ENCODE measurements around the gene CSAD.
"Not testable (repeated sequence)": the region's sequence is repeated elsewhere in the genome, so short reads cannot be mapped to it uniquely, and the experiment has no call there.

CSAD gene

DNA sequence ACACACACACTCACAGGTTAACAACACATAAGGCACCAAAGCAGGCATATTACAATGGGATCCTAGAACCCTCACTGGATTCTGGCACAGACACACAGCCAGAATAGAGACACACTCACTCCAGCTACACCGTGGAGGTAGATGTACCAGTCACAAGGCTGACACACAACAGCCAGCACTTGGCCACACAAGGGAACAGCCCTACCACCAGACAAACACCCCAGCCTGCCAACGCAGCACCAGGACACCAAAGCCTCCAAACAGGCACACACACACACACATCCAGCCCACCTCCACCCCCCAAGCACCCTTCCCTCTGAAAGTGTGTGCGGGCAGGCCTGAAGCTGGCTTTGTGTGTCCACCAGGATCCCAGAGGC is 37.2 kb upstream of the CSAD start:
- no peak for DNase-seq (ENCODE audit: low spot score)

DNA sequence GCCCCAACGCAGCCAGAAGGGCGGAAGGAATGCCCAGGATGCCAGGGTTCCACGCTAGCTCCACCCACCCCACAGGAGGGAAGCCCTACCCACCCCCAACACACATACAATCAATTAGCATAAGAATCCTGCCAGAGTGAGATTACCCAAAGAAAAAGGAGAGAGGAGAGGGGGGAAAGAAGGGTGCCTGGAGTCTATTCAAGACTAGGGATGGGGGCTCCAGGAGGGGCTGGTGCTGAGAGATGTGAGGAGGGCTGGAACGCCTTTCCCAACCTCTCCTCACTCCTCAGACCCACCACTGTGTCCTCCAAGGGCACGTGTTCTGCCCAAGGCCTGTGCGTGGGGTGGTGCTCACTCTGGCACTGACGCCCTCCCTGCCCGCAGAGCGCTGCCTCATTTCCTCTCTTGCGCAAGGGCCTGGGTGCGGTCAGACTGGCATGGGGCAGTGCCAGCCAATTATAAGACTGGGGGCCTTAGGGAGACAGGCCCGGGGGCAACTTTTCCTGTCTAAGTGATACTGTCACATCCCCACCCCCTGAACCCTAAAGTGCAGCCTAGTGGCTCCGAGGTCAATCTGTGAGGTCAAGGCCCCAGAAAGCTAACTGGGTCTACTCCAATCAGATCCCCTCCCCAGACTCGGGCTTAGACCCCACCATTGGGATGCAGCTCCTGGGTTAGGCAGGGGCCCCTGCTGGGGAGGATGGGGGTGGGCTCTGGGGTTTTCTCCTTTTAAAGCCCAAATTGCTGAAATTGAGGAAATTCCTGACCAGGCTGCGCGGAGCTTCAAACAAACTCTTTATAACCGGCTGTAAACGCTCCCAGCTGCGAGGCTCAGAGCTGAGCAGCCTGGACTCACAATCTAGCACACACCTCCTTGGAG is 36.6 kb upstream of the CSAD start:
- no peak for DNase-seq (ENCODE audit: low spot score)

DNA sequence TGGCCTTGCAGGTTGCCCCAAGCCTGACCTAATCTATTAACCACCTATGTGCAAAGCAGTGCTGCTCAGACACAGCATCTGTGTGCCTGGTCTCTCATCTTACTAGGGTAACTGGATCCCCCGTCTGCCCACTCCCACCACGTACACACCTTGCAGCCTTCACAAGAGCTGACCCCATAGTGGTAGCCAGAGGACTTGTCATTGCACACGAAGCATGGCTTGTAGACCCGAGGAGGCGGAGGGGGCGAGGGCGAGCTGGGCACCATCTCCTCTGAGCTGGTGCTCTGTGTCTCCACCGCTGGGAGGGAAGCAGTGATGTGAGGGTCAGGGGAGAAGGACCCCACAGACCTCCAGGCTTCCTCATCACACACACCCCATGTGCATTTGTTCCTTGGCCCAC is 34.8 kb upstream of the CSAD start:
- no peak for DNase-seq (ENCODE audit: low spot score)

DNA sequence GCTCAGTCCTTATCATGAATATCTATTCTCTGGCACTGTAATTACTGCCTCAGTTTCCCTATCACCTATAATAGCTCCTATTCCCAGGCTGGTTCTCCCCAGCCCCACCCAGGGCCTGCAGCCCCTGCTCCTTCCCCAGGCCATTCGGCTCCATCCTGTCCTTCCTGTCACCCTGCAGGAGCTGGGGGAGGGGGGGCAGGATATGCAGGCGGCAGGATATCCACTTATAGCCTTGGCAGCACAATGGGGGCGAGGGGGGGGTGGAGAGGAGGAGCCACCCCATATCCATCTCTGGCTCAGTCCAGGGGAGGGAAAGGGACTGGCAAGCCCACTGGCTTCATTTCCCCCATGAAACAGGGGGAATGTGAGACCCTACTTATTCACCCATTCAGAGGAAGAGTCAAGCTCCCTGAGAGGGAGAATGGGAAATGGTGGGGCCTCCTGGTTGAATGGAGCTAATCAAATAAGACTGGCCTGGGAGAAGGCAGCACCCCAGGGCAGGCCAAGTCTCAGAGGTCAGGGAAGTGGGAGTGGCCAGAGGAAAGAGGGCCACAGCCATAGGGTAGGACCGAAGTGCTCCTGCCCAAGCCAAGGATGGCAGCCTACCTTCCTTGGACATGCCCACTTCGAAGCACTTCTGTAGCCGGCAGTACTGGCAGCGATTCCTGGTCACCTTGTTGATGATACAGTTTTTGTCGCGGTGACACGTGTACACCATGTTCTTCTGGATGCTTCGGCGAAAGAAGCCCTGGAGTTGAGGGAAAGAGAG is 34.1 kb upstream of the CSAD start:
- no peak for DNase-seq (ENCODE audit: low spot score)

DNA sequence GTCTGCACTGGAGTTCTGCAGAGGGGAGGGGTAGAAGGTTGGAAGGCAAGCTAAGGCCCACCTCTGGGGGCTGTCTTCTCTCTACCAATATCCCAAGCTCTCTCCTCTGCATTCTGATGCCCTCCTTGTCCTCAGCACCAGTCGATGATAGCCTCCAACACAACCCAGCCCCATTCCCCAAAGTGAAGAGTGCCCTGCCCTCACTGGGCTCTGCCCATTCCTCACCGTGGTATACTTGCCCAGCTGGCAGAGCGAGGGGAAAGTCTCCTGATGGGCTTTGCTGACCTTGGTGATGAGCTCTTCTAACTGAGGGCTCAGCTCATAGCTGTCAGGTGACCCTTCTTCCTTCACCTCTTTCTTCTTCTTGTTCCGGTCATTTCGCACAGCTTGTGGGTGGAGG is 33.5 kb upstream of the CSAD start:
- DNase-seq (ENCODE audit: low spot score), result no peak

DNA sequence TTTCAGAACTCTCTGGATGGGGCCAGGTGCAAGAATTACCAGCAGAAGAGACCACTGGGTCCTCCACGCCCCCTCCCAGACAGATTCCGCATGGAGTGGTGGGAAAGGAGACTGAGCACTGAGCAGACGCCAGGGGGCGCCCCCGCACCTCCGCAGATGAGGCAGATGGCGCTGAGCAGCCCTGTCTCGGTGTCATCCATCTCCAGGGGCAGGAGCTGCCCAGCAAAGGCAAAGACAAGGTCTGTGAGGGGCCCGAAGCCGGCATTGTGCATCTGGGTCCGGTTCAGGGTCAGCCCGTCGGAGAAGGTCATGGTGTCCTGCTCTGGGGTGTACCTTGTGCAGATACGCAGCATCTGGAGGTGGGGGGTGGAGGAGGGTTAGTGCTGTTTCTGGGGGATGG is 32.6 kb upstream of the CSAD start:
- DNase-seq (ENCODE audit: low spot score), result peak; percentile 91

DNA sequence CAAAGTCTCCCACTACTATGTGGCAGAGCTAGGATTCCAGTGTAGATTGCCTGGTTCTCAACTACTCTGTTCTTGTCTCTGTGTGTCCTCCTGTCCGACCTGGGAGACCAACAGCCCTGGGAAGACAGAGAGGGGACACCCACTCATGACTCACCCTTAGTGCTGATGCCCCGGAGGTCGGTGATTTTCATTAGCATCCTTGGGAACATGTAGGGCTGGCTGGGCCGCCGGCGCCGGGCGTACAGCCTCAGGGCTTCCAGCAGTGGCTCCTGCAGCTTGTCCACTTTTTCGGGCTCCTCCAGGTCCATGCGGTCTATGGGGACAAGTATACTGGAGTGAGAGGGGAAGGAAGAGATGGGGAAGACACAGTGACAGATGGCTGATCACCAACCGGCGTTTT is 32.2 kb upstream of the CSAD start:
- no peak for DNase-seq (ENCODE audit: low spot score)

DNA sequence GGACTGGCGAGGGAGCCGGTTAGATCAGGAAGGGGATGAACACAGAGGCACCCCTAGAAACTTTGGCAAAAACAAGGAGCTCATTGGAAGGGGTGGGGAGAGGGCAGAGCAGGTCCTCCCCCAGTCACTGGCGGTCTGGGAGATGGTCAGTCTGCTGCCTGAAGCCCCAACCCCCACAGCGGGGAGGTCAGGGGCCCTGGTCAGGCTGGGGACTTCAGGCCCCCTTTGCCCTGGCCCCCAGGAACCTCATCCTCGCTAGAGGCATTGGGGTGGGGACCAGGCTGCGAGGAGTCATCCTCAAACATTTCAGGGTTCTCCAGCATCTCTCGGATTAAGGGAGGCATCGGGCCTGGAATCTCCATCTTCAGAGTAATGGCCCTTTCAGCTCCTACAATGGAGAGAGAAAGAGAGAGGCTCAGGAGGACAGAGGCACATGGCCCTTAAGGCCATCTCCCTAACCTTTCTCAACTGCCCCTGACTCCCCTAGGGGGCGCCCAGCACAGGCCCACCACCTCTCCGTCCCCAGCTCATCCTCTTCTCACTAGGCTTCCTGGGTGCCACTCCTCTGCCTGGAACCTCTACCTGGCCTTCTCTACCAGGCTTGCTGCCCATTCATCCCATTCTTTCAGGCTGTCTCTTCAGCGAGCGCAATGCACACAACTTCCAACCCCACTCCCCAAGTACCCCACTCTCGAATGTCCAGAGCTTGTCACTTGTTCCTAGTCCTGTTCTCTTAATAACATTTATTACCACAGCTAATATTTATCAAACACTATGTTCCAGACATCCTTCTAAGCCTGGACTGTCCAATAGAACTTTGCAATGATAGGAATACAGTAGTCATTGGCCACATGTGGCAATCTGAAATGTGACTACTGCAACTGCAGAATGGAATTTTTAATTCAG is 31.0 kb upstream of the CSAD start:
- peak; percentile 68 for DNase-seq (ENCODE audit: low spot score)

DNA sequence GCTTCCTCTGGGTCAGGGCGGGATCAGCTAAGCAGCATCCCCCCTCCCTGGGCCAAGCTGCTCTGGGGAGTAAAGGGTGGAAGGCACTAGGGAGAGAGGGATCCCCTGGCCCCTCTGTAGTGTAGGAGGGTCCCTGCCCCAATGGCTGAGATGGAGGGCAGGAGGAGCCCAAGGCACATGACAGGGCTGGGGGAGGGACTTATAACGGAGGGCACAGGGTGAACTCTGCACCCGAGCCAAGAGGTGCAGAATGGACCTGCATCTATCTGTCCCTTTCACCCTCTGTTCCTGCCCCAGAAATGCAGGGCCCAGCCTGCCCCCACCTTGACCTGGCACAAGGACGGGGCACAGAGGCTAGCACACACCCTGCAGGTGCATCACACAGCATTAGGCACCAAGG is 30.1 kb upstream of the CSAD start:
- DNase-seq (ENCODE audit: low spot score), result no peak

DNA sequence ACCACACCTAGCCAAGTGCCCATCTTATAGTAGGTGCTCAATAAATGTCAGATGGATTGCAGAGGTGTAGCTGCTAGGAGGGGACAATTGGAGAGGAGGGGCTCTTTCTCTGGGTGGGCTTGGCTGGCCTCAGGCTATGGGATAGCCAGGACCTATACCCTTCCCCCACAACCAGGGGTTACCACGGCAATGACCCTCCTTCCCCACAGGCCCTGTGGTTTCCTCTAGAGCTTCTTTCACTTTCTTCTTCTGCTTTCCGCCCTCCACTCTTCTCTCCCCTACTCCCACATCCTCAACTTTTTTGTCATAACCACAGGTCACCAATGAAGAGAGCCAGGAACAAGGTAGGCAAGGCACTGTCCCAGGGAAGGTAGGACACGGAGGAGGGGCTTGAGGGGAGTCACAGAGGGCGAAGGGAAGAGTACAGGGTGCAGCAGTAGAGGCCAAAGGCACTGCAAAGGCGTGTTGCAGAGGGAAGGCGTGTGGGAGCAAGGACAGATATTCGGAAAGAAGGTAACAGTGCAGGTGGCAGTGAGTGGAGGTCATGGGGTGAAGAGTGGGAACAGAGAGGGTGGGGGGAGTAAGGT is 28.2 kb upstream of the CSAD start:
- DNase-seq (ENCODE audit: low spot score), result no peak

DNA sequence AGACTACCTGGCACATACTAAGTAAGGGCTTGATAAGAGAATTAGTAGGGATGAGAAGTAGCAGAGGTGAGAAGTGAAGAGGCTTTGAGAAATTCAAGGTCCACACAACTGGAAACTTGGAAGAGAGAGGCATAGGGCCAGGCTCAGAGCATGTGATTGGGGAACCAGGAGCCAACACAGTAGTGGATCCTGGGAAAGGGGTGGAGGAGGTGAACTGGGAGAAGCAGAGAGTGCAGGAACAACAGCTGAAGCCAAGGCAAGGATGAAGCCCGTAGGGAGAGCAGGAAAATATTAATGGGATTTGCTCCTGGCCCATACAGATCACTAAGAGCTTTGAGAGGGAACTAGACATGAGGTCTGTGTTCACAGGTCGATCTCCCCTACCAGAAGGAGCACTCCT is 27.7 kb upstream of the CSAD start:
- DNase-seq (ENCODE audit: low spot score), result no peak

DNA sequence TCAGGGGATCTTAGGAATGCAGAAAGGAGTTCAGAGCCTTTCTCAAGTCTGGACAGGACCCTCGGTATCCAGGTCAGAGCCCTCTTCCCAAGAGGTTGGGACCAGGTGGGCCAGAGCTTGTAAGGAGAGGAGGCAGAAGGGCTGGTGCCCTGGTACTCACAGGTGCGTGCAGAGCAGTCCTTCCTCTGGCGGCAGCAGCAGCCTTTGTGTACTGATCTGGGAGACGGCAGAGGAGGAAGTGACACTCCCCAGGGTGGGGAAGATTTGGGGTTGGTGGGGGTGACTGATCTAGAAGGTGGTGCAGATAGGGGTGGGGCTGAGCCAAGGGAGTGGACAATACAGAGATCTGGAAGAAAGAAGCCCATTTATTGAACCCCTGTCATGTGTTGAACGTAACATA is 26.3 kb upstream of the CSAD start, which contains the start of gene ITGB7:
ITGB7 (minus strand) TSS at position 210 of the 400 bp plus-strand sequence. CDS start 6,808 bp downstream, outside the sequence.
- DNase-seq (ENCODE audit: low spot score), result no peak

DNA sequence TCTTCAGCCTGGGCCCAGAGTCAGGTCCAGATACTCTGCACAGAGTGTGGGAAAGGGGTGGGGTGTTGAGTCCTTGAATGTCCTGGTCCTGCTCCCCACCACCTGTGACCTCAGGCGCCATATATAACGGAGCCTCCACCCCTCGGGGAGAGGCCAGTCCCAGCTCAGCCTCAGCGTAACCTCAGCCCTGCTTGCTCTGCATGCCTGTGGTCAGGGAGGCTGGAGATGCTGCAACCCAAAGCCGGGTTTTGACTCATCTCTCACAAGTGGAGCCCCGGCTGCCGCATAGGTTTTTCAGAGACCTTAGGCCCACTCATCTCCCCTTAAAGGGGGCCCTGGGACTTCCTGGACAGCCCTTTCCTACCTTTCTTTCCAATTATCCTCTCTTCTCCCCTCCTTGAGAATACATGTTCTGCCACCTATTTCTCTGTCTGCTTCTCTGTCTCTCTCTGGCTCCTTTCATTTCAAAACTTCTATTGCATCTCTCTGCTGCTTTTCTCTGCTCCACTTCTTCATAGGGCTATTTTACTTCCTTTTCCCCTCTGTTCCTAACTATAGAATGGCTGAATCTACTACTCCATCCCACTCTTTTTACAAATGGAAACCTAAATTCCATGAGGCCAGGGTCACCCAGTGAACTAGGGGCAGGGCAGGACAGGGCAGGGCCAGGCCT is 25.2 kb upstream of the CSAD start:
- DNase-seq (ENCODE audit: low spot score), result no peak

DNA sequence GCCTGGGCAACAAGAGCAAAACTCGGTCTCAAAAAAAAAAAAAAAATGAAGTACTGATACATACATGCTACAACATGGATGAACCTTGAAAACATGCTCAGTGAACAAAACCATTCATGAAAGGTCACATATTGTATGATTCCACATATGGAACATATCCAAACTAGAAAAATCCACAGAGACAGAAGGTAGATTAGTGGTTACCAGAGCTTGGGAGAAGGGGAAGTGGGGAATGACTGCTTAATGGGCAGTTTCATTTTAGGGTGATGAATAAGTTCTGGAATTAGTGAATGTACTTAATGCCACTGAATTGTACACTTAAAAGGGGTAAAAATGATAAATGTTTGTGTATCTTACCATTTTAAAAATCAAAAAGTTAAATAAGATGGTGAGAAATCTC is 23.6 kb upstream of the CSAD start:
- DNase-seq (ENCODE audit: low spot score), result no peak

DNA sequence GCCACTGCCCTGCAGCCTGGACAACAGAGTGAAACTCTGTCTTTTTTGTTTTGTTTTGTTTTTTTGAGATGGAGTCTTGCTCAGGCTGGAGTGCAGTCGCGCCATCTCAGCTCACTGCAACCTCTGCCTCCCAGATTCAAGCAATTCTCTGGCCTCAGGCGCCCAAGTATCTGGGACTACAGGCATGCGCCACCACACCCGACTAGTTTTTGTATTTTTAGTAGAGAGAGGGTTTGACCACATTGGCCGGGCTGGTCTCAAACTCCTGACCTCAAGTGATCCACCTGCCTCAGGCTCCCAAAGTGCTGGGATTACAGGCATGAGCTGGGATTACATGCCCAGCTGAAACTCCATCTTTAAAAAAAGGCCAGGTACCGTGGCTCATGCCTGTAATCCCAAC is 21.6 kb upstream of the CSAD start:
- DNase-seq (ENCODE audit: low spot score), result not testable (repeated sequence)

DNA sequence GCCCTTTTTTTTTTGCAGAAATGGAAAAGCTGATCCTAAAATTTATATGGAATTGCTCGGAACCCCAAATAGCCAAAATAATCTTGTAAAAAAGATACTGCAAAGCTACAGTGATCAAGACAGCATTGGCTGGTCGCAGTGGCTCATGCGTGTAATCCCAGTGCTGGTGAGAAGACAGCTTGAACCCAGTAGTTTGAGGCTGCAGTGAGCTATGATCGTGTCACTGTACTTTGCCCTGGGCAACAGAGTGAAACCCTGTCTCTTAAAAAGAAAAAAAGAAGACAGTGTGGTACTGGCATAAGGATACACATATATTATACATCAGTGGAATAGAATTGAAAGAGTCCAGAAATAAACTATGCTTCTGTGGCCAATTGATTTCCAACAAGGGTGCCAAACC is 20.9 kb upstream of the CSAD start:
- no peak for DNase-seq (ENCODE audit: low spot score)

DNA sequence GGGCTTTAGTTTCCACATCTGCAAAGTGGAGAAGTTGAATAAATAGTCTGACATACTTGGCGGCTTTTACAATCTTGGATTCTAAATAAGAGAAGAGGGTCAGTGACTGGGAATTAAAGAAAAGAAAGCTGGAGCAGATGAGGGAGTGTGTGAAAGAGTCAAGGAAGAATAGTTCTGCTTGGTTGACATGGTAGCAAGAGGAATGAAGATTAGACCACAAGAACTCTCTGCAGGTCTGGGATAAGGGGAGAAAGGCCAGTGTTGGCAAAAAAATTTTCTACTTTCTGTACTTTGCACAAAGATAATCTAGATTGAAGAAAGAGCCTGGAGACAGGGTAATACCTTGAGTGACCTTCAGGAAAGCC is 20.4 kb upstream of the CSAD start:
- no peak for DNase-seq (ENCODE audit: low spot score)

DNA sequence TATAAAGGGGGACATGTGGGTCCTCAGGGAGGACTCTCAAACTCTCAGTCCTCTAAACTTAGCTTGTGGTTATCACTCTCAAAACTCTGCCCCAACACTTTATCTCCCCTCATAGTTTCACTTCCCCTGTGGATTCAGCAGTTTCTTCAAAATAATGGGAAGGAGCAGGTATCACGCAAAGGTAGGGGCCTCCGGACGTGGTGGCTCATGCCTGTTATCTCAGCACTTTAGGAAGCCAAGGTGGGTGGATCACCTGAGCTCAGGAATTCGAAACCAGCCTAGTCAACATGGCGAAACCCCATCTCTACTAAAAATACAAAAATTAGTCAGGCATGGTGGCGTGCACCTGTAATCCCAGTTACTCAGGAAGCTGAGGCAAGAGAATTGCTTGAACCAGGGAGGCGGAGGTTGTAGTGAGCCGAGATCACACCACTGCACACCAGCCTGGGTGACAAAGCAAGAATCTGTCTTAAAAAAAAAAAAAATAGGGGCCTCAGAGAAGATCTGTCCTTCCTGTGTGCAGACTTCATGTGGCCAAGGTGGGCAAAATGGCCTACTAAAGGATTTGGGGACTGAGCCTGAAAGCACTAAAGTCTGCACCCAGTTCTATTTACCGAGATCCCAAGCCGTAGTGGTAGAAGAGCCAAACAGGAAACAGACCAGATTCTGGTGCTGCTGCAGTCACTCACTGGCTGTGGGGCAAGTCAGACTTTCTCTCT is 19.9 kb upstream of the CSAD start:
- DNase-seq (ENCODE audit: low spot score), result no peak

DNA sequence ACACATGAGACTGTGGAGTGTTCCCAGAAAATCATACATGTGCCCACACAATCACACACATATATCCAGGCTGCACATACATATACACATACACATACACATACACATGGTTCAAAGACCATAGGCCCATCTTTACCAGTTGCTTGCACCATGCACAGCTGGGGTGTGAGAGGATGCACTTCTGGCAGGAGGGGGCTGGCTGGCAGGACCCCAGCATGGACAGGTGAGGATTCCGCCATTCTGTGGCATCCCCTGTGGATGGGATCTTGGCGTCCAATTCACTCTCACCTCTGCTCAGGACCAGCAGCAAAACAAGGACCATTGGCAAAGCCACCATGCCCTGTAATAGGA is 19.4 kb upstream of the CSAD start:
- DNase-seq (ENCODE audit: low spot score), result no peak

DNA sequence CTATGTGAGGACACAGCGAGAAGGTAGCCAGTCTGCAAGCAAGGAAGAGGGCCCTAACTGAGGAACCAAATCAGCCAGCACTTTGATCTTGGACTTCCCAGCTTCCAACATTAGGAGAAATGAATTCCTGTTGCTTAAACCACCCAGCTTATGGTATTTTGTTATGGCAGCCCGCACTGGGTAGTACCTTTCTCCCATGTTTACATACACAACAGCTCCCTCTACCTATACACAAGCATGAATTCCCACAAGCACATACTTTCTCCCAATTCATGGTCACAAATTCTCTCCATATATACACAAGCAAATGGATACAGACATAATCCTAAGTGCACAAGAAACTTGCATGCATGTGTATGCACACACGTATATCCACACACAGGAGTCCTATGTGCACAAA is 19.0 kb upstream of the CSAD start:
- DNase-seq (ENCODE audit: low spot score), result no peak

Measured in D341Med (cell line).